K562 (cell line): ENCODE results near the gene SND1. TPM values are rescaled to one million over a fixed set of nuclear protein-coding genes. Genes with fewer than 3 reads are reported as not detected.

Source experiments
- ATAC-seq: fragments of 200-7000 bp; cut with Tn5 transposase; 3 replicates; pipeline ENCODE4 v1.9.1; 2020; ENCODE audit warnings: moderate library complexity
- BruUV-seq: library from RNA; stranded (reverse); fragments of 400-500 nt; replicated peaks from 2 replicates; lab custom pipeline; 2021; lab: Mats Ljungman, UMichigan
- CTCF ChIA-PET: fragments of 300-600 bp; formaldehyde crosslinking; extraction: SDS; loops from one replicate; lab custom pipeline; 2021; ENCODE audit warnings: low intra/inter-chr PET ratio; lab: Yijun Ruan, JAX
- POLR2A ChIA-PET: fragments of 300-600, 350-650 bp; sonication (Branson Sonifier 250); formaldehyde crosslinking; extraction: SDS; loops from one replicate; lab custom pipeline; 2021; ENCODE audit warnings: antibody characterized with exemption, inconsistent platforms; lab: Yijun Ruan, JAX
- DNase-seq, 4 experiments: peaks; one replicate each; pipeline versions ENCODE4 v3.0.0 to v3.0.0-alpha.2; 2011 to 2018; ENCODE audit warnings: low spot score in 3 of 4, mixed read lengths in 3 of 4; ENCODE audit errors: extremely low read depth in 1 of 4
- FAIRE-seq: peaks from 2 replicates; lab custom pipeline; 2011; peaks lifted over from hg19 to GRCh38; lab: Jason Lieb, UNC
- H2AFZ ChIP-seq: 2 replicates; pipeline ENCODE4 v1.6.0; 2011; ENCODE audit warnings: low read depth, low read length, control low read depth, inconsistent platforms
- H3K27ac ChIP-seq: fragments of 200-600 bp; 3 replicates; pipeline ENCODE4 v1.8.0; 2011; ENCODE audit warnings: low read depth, mild to moderate bottlenecking, control low read depth, inconsistent platforms, low read length, moderate library complexity, mixed read lengths; ENCODE audit errors: extremely low read depth
- H3K27me3 ChIP-seq, 2 experiments: fragments of 300-600 bp in 1 of 2; 2 replicates in 1 of 2; 3 replicates in 1 of 2; pipeline versions ENCODE4 v1.6.0 to v1.8.0; 2011; ENCODE audit warnings: inconsistent platforms in 2 of 2, low read length in 2 of 2, mild to moderate bottlenecking in 1 of 2, mixed read lengths in 1 of 2, moderate library complexity in 1 of 2; ENCODE audit not compliant: control insufficient read depth in 2 of 2, insufficient read depth in 2 of 2
- H3K36me3 ChIP-seq: fragments of 300-600 bp; 3 replicates; pipeline ENCODE4 v1.8.0; 2011; ENCODE audit warnings: mild to moderate bottlenecking, low read length, inconsistent platforms; ENCODE audit not compliant: control insufficient read depth, insufficient read depth
- H3K4me1 ChIP-seq, 2 experiments: fragments of 200-600 bp in 1 of 2; replicated peaks in 1 of 2; 2 replicates in 1 of 2; 3 replicates in 1 of 2; pipeline versions ENCODE4 v1.5.1 to v1.8.0; 2011; ENCODE audit warnings: inconsistent platforms in 2 of 2, low read length in 2 of 2, mild to moderate bottlenecking in 1 of 2, mixed read lengths in 1 of 2, moderate library complexity in 1 of 2; ENCODE audit not compliant: control insufficient read depth in 2 of 2, insufficient read depth in 2 of 2
- H3K4me2 ChIP-seq: 2 replicates; pipeline ENCODE4 v1.6.1; 2011; ENCODE audit warnings: low read length, control low read depth, inconsistent platforms, mixed read lengths; ENCODE audit not compliant: insufficient read depth
- H3K4me3 ChIP-seq: fragments of 200-600 bp; sonication (generic), shearing (Covaris generic); 2 replicates; pipeline ENCODE4 v1.5.1; 2016; ENCODE audit warnings: control low read depth, inconsistent platforms
- H3K79me2 ChIP-seq: fragments of 200-600 bp; 3 replicates; pipeline ENCODE4 v1.8.0; 2011; ENCODE audit warnings: low read length, inconsistent platforms; ENCODE audit not compliant: control insufficient read depth, insufficient read depth
- H3K9ac ChIP-seq, 2 experiments: 2 replicates each; pipeline versions ENCODE4 v1.6.0 to v1.6.1; 2011; ENCODE audit warnings: low read depth in 2 of 2, low read length in 2 of 2, control low read depth in 1 of 2, inconsistent platforms in 1 of 2, mild to moderate bottlenecking in 1 of 2, mixed read lengths in 1 of 2; ENCODE audit not compliant: insufficient read depth in 1 of 2
- H3K9me1 ChIP-seq: one replicate; pipeline ENCODE4 v1.6.0; 2011; ENCODE audit warnings: inconsistent platforms, mild to moderate bottlenecking, low read length, moderate library complexity; ENCODE audit not compliant: control insufficient read depth, insufficient read depth
- H3K9me3 ChIP-seq: replicated peaks from 2 replicates; pipeline ENCODE4 v1.5.1; 2011; ENCODE audit warnings: low read depth, low read length, inconsistent platforms; ENCODE audit not compliant: control insufficient read depth, insufficient read depth
- H4K20me1 ChIP-seq: replicated peaks from 2 replicates; pipeline ENCODE4 v1.6.1; 2011; ENCODE audit warnings: low read length, inconsistent platforms, mixed read lengths; ENCODE audit not compliant: control insufficient read depth, insufficient read depth
- CEBPB ChIP-seq: fragments of 450-650 bp; IDR thresholded peaks from 2 replicates; pipeline ENCODE4 v1.6.1; 2016; ENCODE audit warnings: missing genetic modification characterization, missing compliant biosample characterization
- EGR1 ChIP-seq: fragments of 450-650 bp; conservative IDR thresholded peaks from 2 replicates; pipeline ENCODE4 v1.6.1; 2017; ENCODE audit warnings: mild to moderate bottlenecking
- RBM15 ChIP-seq: fragments of 200-400 bp; formaldehyde crosslinking; IDR thresholded peaks from 2 replicates; pipeline ENCODE4 v1.6.1; 2018; ENCODE audit warnings: mild to moderate bottlenecking, low read length, moderate library complexity; ENCODE audit not compliant: insufficient read depth
- WGBS: fragments of 100-300 bp; shearing (Covaris generic); methylation state at CpG from one replicate; pipeline ENCODE4 v1.1.6; 2016; ENCODE audit warnings: low coverage, mixed read lengths; ENCODE audit not compliant: insufficient coverage; ENCODE audit errors: missing lambda C conversion rate; 5-methylcytosine and 5-hydroxymethylcytosine counted together
- in situ Hi-C: fragments of 300-500 bp; cut with MboI; formaldehyde crosslinking; loops from 4 replicates; pipeline ENCODE4 v1.15.0; 2018; ENCODE audit warnings: inconsistent platforms, mixed read lengths
- intact Hi-C: fragments of 100-400 bp; cut with micrococcal nuclease; formaldehyde crosslinking; loops from 2 replicates; pipeline ENCODE4 v1.14.2; 2022
- polyA plus RNA-seq, 8 experiments: library from polyadenylated mRNA; depleted of rRNA in 4 of 8; stranded (reverse) in 5 of 8; unstranded in 3 of 8; fragments of >200 nt; fragmentation: Nextera tagmentation in 2 of 8; fragmentation: Illumina TruSeq in 1 of 8; extraction: Ambion mirVana in 2 of 8; extraction: Trizol in 1 of 8; gene quantifications; 2 replicates each; pipeline versions ENCODE4 v1.2.1 to v1.2.3, GENCODE V29; 2011 to 2014; ENCODE audit warnings: inconsistent platforms in 1 of 8, missing spikeins in 1 of 8
- total RNA-seq, 7 experiments: library from RNA; depleted of rRNA in 6 of 7; stranded (reverse); fragments of >200 nt in 6 of 7; fragmentation: Illumina TruSeq in 2 of 7; extraction: Trizol in 2 of 7; gene quantifications; 2 replicates each; pipeline versions ENCODE4 v1.2.1 to v1.2.3, GENCODE V29; 2011 to 2021; ENCODE audit warnings: low replicate concordance in 1 of 7
- TF ChIP-seq, protein P1 (sequence below): sonication (generic); formaldehyde crosslinking; IDR thresholded peaks from 2 replicates; pipeline ENCODE4 v1.8.0; 2022; ENCODE audit warnings: missing genetic modification reagents, mild to moderate bottlenecking, borderline replicate concordance
- TF ChIP-seq, protein P2 (sequence below): sonication (generic); formaldehyde crosslinking; IDR thresholded peaks from 2 replicates; pipeline ENCODE4 v1.8.1; 2023; ENCODE audit warnings: mild to moderate bottlenecking, missing genetic modification reagents

Gene SND1
- total and polyA plus RNA-seq, 9 of the 15 experiments (the other 6 are each of a cell fraction or from before 2014, with no cell fraction given): 46.5 to 307 (median 191) TPM

DNA sequence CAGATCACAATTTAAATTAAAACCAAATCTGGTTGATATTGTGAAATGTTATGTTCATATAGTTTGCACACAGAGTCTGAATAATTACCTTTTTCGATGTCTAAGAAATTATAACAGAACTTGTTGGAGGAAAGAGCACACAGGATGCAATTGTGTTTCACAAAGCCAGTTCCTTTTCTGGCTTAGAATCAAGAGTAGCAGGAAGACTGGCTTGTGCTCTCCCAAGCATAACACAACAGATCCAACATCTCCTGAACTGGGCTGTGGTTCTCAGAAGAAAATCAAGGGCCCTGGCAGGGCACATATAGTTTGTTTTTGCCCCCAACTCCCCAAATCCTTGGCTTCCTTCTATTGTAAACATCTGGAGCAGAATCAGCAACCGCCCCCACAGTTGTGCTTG is 316.6 kb downstream of the SND1 start:
- Histone ChIP-seq H3K36me3 (peaks cover 33% of the 10 kb centered on the region), H3K79me2 (peaks cover 3% of the 10 kb centered on the region; the same call in 1 of the 3 replicates), H3K9ac (no peak overlapping the region), H3K4me1 (no peaks in the 10 kb centered on the region), H3K9me1 (no peaks in the 10 kb centered on the region), H2AFZ (no peak overlapping the region), H4K20me1 (no peaks in the 10 kb centered on the region), H3K4me3 (no peak overlapping the region), H3K27ac (no peak overlapping the region), H3K4me2 (no peak overlapping the region), H3K9me3 (no peaks in the 10 kb centered on the region), H3K27me3 (no peaks in the 10 kb centered on the region)
- ChIA-PET POLR2A (interaction anchor here (1.6 to 2.7 kb wide), 2 partner anchors 12 to 17 kb away, joined by 3 to 12 read pairs; no protein-coding TSS in a partner anchor), CTCF (no interaction called here)
- intact Hi-C loops (no loop called here), in situ Hi-C loops (no loop called here)
- no peak for DNase-seq
- 0 out of 2 replicates have a peak, but pooled peaks have one; percentile 9 for TF ChIP-seq CEBPB (tag)
- TF ChIP-seq RBM15: no peak
- peak; percentile 38; the same call in 1 of the 2 replicates for TF ChIP-seq EGR1
- ATAC-seq: no peak
- FAIRE-seq: no peak
- 93% methylated on average over 2 of the region's 2 CpGs for WGBS
- no TSS peak for BruUV-seq

DNA sequence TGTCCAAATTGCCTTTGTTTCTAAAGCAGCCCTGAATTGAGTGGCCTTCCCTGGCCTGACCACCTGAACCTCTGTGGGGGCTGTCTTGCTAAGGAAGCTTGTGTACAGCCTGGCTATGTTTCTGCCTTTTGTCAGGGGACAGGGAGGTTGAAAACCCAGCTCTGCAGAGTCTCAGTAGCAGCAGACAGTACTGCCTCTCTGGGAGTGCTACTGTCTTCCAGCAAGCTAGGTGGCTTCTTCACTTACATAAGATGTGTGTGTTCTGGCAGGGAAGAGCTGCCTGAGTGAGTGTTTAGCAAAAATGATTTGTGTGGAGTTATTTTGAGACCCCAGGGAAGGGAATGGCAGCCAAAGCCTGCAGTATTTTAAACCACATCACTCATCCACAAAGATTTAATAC is 321.8 kb downstream of the SND1 start:
- POLR2A ChIA-PET: interaction anchor here (0.6 to 1.3 kb wide), 5 partner anchors 10 to 26 kb away, joined by 3 to 5 read pairs (median 3); no protein-coding TSS in a partner anchor

More for the DNA sequence above, 321.8 kb downstream of the SND1 start:
- no peaks in the 10 kb centered on the region for H4K20me1 ChIP-seq
- ATAC-seq: no peak
- no peak overlapping the region for H3K27ac ChIP-seq
- no peak overlapping the region for H2AFZ ChIP-seq
- CTCF ChIA-PET: no interaction called here
- H3K27me3 ChIP-seq: no peaks in the 10 kb centered on the region
- intact Hi-C loops: no loop called here
- no peak overlapping the region for H3K4me2 ChIP-seq
- FAIRE-seq: no peak
- DNase-seq: no peak
- H3K4me1 ChIP-seq: no peaks in the 10 kb centered on the region
- TF ChIP-seq, protein P1, sequence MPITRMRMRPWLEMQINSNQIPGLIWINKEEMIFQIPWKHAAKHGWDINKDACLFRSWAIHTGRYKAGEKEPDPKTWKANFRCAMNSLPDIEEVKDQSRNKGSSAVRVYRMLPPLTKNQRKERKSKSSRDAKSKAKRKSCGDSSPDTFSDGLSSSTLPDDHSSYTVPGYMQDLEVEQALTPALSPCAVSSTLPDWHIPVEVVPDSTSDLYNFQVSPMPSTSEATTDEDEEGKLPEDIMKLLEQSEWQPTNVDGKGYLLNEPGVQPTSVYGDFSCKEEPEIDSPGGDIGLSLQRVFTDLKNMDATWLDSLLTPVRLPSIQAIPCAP (CRISPR knock-in tag): no peak
- TF ChIP-seq, protein P2, sequence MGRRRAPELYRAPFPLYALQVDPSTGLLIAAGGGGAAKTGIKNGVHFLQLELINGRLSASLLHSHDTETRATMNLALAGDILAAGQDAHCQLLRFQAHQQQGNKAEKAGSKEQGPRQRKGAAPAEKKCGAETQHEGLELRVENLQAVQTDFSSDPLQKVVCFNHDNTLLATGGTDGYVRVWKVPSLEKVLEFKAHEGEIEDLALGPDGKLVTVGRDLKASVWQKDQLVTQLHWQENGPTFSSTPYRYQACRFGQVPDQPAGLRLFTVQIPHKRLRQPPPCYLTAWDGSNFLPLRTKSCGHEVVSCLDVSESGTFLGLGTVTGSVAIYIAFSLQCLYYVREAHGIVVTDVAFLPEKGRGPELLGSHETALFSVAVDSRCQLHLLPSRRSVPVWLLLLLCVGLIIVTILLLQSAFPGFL: 0 out of 2 replicates have a peak, but pooled peaks have one; percentile 80
- no peak overlapping the region for H3K9ac ChIP-seq
- H3K36me3 ChIP-seq: peaks cover 49% of the 10 kb centered on the region
- no peaks in the 10 kb centered on the region for H3K9me1 ChIP-seq
- no peaks in the 10 kb centered on the region for H3K79me2 ChIP-seq
- H3K9me3 ChIP-seq: peaks cover 8% of the 10 kb centered on the region; the same call in 1 of the 2 replicates
- no peak overlapping the region for H3K4me3 ChIP-seq
- BruUV-seq: no TSS peak
- in situ Hi-C loops: no loop called here
